GM21528 (cell line): ENCODE results near the gene PFN3.
"Not testable (repeated sequence)": the region's sequence is repeated elsewhere in the genome, so short reads cannot be mapped to it uniquely, and the experiment has no call there.

ENCODE experiments used
- ATAC-seq: cut with Tn5 transposase; IDR thresholded peaks from one replicate; pipeline ENCODE4 v1.9.1; 2021; ENCODE audit warnings: mild to moderate bottlenecking, moderate library complexity; ENCODE audit not compliant: unreplicated experiment, low FRiP score

The PFN3 gene

GRCh38 chr5:177362610-177363507 lies 37.6 kb downstream of the PFN3 start:
- ATAC-seq: no peak

GRCh38 chr5:177362292-177362609 lies 38.2 kb downstream of the PFN3 start:
- ATAC-seq: no peak

- ATAC-seq: no peak
Measured at GRCh38 chr5:177361418-177362291, 38.8 kb downstream of the PFN3 start.

- not testable (repeated sequence) for ATAC-seq
Measured at GRCh38 chr5:177360740-177361139, 39.7 kb downstream of the PFN3 start.

- ATAC-seq: no peak
Measured at GRCh38 chr5:177359860-177360259, 40.6 kb downstream of the PFN3 start.

DNA sequence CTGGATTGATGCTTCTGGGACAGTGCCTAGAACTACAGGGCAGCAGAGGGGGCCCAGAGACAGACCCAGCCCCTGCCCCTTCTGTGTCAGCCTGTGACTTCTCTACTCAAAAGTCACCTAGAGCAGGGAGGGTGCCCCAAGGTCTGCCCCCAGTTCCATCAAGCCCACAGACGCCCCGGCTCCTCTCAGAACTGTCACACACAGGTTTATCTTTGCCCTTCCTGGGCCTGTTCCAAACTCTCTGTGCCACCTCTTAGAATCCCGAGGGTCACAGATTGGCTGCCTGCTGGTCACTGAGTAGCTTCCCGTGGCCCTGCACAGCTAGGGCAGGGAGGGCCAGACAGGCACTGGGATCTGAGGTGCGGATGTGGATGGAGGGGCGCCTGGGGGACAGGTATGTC lies 41.0 kb downstream of the PFN3 start:
- no peak for ATAC-seq

- ATAC-seq: no peak
Measured at GRCh38 chr5:177358370-177358819, 42.1 kb downstream of the PFN3 start.

DNA sequence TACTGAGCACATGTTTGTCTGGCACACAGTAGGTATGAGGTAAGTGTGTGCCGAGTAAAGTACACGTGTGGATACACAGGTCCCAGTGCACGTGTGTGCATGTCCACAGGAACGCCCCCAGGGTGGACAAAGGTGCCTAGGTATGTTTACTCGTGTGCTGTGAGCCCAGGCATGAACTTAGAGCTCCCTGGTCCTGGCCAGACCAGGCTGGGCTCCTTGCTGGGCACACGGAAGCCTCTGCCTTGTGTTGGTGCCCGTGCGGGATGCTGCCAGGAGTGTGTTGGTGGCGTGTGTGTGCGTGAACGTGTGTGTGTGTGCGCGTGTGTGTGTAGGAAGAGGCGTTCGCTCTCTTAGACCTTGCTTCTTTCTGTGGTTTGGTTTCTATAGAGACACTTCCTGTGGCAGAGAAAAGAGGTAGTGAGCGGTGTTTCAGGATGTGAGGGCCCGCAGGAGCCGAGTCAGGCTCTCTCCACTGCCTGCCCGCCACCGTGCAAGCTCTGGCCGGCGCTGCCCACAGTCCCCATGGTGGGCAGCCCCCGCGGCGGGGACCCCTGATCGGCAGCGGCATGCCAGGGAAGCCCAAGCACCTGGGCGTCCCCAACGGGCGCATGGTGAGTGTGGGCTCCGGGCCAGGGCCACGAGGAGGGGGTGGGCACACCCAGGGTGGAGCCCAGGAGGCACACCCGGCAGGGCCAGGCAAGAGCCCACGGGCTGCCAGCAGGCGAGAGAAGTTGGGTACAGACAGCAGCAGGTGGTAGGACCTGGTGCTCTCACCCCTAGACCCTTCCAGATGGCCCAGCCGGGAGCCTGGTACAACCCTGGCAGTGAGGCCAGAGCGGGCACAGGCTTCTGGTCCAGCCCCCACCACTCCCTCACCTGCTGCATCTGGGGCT lies 42.8 kb downstream of the PFN3 start, which contains the start of gene RGS14:
Gene RGS14, plus strand, starts transcription at position 466 of the 893 bp plus-strand sequence. Its CDS starts 101 bp downstream, at position 567.
- peak; percentile 82 for ATAC-seq

GRCh38 chr5:177357146-177357458 lies 43.4 kb downstream of the PFN3 start:
- no peak for ATAC-seq

DNA sequence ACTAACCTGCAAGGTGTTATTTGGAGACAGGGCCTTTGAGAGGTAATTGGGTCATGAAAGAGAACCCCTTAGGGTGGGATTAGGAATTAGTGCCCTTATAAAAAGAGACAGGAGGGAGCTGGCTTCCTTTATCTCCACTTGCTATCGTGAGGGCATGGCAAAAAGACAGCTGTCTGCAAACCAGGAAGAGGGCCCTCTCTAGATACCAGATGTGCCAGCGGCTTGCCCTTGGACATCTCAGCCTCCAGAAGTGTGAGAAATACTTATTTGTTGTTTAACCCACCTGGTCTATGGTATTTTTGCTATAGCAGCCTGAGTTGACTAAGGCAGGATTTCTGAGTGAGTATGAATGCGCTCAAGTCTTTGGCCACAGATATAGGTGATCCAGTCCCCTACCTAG lies 43.7 kb downstream of the PFN3 start:
- no peak for ATAC-seq

DNA sequence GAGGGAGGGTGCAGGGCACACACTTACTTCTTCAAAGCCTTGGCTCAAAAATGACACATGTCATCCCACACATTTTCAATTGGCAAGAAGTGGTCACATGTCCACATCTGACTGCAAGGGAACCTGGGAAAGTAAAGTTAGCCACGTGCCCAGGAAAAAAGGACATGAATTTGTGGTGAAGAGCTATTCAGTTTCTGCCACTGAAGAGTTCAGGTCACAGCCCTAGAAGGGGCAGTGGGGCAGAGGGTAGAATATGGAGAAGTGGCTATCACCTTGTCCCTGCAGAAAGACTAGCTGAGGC lies 44.6 kb downstream of the PFN3 start:
- no peak for ATAC-seq

- ATAC-seq: no peak
Measured at GRCh38 chr5:177355162-177355867, 45.1 kb downstream of the PFN3 start.

DNA sequence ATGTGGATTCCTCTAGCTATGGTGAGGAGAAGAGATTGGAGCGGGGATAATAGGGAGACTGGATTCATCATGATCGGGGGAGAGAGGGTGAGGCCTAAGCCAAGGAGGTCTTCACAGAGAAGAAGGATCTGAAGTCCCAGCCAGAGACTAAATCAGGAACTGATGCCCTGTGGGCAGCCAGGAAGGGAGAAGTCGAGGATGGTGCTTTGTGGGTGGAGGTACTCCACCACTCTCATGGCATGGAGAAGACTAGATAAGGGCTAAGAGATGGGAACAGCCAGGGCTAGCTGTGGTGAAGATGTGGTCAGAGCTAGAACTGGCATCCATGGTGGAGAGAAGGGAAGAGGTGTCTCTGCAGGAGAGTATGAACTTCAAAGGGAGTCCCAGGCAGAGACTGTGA lies 45.8 kb downstream of the PFN3 start:
- ATAC-seq: no peak

GRCh38 chr5:177354256-177354655 lies 46.2 kb downstream of the PFN3 start:
- no peak for ATAC-seq

DNA sequence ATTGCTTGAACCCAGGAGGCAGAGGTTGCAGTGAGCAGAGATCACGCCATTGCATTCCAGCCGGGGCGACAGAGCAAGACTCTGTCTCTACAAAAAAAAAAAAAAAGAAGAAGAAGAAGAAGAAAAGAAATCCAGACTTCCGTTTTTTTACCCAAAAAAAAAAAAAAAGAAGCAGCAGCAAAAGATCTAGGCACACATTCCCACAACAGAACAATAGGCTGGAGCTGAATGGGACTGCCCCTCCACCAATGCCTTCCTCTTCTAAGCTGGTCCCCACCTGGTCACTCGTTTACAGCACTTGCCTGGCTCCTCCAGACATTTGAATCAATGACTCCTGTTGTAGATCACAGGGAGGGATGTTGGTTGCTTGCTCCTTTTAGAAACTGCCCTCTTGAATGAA lies 47.4 kb downstream of the PFN3 start:
- no peak for ATAC-seq

- ATAC-seq: peak; percentile 92
Measured at GRCh38 chr5:177351392-177352329, 48.8 kb downstream of the PFN3 start, which contains the start of gene LMAN2. LMAN2 (minus strand) TSS chr5:177351668; CDS start chr5:177351647, 21 bp downstream.

GRCh38 chr5:177350776-177351391 lies 49.6 kb downstream of the PFN3 start:
- peak; percentile 25 for ATAC-seq
